Stimulated activated CD4-positive, alpha-beta T cell treated with anti-CD3 and anti-CD28 coated beads, Interleukin-12 subunit alpha, Interleukin-12 subunit beta, amount 100 ng/mL, for 48 hours (primary cell): ENCODE results near the gene FOXL2.

Source experiments
- DNase-seq, 3 donors: peaks; one replicate each; pipeline ENCODE4 v3.0.0-alpha.2; 2020; ENCODE audit warnings: low read depth in 2 of 3, low spot score in 1 of 3

Gene FOXL2

GRCh38 chr3:138945709-138946662 lies 951 bp downstream of the FOXL2 start:
- DNase-seq = no peak

GRCh38 chr3:138944929-138945708 lies 1.8 kb downstream of the FOXL2 start:
- DNase-seq = no peak

- DNase-seq = no peak
Measured at GRCh38 chr3:138944654-138944928, 2.3 kb downstream of the FOXL2 start.

- no peak for DNase-seq
Measured at GRCh38 chr3:138943724-138944653, 2.9 kb downstream of the FOXL2 start.

- no peak for DNase-seq
Measured at GRCh38 chr3:138942861-138943623, 3.9 kb downstream of the FOXL2 start.

- DNase-seq = no peak
Measured at GRCh38 chr3:138942271-138942670, 4.7 kb downstream of the FOXL2 start.

- peak in 1 of 3 donors; percentile 37 for DNase-seq
Measured at GRCh38 chr3:138941259-138941885, 5.6 kb downstream of the FOXL2 start.

- no peak for DNase-seq
Measured at GRCh38 chr3:138940446-138940845, 6.5 kb downstream of the FOXL2 start.

- DNase-seq = no peak
Measured at GRCh38 chr3:138939561-138940241, 7.2 kb downstream of the FOXL2 start.

GRCh38 chr3:138938877-138939560 lies 7.9 kb downstream of the FOXL2 start:
- no peak for DNase-seq

- DNase-seq = no peak
Measured at GRCh38 chr3:138938056-138938876, 8.7 kb downstream of the FOXL2 start.

- no peak for DNase-seq
Measured at GRCh38 chr3:138937690-138938055, 9.3 kb downstream of the FOXL2 start.

GRCh38 chr3:138936741-138937689 lies 9.9 kb downstream of the FOXL2 start:
- no peak for DNase-seq

GRCh38 chr3:138935863-138936740 lies 10.8 kb downstream of the FOXL2 start:
- DNase-seq = peak; percentile 56 to 82 (median 63)

GRCh38 chr3:138935505-138935862 lies 11.5 kb downstream of the FOXL2 start:
- no peak for DNase-seq
